Ovary (tissue), 3 donors: Measurements from ENCODE around the gene PTGFR.

Source experiments
- POLR2A ChIP-seq: fragments of 450-650 bp; IDR thresholded peaks from one replicate; pipeline ENCODE4 v1.6.1; 2017; ENCODE audit warnings: antibody characterized with exemption, mild to moderate bottlenecking, moderate library complexity
- TF ChIP-seq, protein P1 (sequence below), 3 donors: fragments of 450-650 bp in 2 of 3; fragments of 200-600 bp in 1 of 3; IDR thresholded peaks; one replicate each; pipeline versions ENCODE4 v1.5.1 to v1.8.0; 2016 to 2022; ENCODE audit warnings: antibody characterized with exemption in 3 of 3, mild to moderate bottlenecking in 1 of 3
- donor health status: DM: no; HTN: no; CAD: no.

DNA sequence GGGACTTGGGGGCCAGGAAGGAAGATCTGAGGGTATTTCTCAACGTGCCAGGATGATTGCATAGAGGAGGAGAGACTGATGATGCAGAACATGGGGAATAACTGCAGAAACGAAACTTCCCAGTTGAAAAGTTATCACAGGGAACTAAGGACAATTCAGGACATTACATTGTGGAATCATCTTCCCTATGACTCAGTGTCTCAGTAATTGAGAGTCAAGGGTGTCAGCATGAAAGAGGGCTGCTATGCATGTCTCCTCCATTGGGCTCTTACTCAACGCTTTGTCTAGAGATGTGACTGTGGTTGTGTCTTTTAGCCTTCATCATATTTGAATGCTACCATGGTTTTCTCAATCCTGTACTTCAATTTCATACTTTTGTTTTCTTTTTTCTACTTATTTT lies 48.9 kb upstream of the PTGFR start:
- TF ChIP-seq, protein P1, sequence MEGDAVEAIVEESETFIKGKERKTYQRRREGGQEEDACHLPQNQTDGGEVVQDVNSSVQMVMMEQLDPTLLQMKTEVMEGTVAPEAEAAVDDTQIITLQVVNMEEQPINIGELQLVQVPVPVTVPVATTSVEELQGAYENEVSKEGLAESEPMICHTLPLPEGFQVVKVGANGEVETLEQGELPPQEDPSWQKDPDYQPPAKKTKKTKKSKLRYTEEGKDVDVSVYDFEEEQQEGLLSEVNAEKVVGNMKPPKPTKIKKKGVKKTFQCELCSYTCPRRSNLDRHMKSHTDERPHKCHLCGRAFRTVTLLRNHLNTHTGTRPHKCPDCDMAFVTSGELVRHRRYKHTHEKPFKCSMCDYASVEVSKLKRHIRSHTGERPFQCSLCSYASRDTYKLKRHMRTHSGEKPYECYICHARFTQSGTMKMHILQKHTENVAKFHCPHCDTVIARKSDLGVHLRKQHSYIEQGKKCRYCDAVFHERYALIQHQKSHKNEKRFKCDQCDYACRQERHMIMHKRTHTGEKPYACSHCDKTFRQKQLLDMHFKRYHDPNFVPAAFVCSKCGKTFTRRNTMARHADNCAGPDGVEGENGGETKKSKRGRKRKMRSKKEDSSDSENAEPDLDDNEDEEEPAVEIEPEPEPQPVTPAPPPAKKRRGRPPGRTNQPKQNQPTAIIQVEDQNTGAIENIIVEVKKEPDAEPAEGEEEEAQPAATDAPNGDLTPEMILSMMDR (IDR thresholded peaks at IDR 0.05) = no peak
- no peak for TF ChIP-seq POLR2A
